Amniotic epithelial cell (primary cell): Measurements from ENCODE around the gene PNKP.
"Not testable (repeated sequence)": the region's sequence is repeated elsewhere in the genome, so short reads cannot be mapped to it uniquely, and the experiment has no call there.

ENCODE experiments used
- DNase-seq: peaks from one replicate; pipeline ENCODE4 v3.0.0-alpha.2; 2010; ENCODE audit warnings: low read depth

Gene PNKP

DNA sequence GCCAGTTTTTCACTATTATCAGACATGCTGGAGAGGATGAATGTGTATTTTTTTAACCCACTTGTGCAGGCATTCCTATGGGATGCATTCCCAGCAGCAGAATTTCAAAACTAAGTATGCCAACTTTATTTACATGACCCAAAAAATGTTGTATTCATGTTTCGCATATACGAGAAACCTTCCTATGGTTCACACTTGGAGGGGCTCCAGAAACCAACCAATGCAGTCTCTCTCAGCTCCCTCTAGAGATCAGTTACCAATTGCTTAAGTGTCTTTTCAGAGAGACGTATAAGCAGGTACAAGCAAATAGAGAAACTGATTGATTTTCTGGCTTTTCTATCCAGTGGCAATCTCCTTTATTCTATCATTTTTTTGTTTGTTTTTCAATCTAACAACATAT lies 22.0 kb downstream of the PNKP start:
- DNase-seq: no peak

DNA sequence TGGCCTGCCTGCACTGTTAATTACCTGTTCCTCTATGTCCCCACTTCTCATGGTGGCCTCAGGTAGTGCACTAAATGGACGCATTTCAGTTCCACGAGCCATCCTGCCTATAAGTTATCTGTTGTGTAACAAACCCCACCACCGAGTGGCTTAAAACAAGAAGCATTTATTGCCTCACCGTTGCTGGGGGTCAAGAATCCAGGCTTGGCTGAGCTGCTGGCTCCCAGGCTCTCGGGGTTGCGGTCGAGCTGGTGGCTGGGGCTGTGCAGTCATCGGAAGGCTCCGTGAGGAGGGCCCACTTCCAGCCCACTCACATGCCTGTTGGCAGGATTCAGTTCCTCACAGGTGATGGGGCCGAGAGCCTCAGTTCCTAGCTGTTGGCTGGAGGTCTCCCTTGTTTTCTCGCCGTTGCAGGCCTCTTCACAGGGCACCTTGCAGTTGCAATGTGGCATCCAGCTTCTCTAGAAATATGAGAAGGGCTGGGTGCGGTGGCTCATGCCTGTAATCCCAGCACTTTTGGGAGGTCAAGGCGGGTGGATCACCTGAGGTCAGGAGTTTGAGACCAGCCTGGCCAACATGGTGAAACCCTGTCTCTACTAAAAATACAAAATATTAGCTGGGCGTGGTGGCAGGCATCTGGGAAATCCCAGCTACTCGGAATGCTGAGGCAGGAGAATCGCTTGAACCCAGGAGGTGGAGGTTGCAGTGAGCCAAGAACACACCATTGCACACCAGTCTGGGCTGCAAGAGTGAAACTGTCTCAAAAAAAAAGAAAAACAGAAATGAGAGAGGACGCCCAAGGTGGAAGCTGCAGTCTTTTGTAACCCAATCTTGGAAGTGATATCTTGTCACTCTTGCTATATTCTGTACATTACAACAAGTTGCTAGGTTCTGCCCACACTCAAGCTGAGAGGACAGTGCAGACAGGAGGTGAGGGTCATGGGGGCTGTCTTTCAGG lies 23.0 kb downstream of the PNKP start:
- DNase-seq: peak; percentile 70

DNA sequence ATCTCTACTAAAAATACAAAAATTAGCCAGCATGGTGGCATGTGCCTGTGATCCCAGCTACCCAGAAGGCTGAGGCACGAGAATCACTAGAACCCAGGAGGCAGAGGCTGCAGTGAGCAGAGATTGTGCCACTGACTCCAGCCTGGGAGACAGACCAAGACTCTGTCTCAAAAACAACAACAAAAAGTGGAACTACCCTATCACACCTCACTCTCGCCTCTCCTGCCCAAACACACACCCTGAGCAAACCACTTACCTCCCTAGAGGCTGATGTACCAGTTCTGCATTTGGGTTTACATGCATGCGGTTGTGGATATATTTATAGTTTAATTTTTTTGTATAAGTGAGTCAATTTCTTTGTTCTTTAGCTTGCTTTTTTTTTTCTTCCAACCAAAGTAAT lies 24.1 kb downstream of the PNKP start:
- no peak for DNase-seq

DNA sequence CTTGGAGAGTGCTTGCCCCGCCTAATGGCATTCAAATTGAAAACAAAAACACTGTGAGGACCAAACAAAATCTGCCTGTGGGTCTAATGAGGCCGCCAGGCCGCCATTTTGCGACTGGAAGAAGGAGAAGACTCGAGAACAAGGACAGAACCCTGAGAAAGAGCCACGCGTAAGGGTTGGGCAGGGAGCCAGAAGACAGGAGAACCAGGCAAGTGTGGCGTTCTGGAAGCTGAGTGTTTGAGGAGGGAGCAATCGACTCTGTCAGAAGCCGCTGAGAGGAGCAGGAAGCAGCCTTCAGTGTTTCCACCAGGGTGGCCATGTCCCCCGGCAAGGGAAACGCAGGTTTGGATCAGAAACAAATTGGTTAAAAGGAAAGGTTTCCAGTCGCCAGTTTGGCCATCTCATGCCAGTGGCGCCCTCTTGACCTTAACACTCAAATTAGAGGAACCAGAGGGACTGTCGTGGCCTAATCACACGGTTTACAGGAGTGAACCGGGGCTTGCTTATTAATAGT lies 26.6 kb downstream of the PNKP start:
- no peak for DNase-seq

DNA sequence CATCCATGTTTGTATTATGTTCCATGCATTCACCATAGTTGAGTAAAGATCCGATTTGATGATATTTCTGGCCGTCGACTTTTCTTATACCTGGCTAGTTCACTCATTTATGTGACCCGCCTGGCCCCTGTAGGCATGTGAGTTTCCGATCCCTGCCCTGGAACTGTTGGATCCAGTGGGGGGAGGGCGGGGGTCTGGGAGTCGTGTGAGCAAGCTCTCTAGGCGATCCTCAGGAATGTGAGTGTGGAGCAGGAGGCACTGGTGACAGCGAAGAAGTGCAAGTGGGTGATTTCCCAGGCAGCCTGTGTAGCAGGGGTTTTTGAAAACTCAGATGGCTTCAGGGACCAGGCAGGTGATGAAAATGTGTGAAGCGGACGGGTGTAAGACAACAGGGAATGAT lies 27.1 kb downstream of the PNKP start:
- no peak for DNase-seq

DNA sequence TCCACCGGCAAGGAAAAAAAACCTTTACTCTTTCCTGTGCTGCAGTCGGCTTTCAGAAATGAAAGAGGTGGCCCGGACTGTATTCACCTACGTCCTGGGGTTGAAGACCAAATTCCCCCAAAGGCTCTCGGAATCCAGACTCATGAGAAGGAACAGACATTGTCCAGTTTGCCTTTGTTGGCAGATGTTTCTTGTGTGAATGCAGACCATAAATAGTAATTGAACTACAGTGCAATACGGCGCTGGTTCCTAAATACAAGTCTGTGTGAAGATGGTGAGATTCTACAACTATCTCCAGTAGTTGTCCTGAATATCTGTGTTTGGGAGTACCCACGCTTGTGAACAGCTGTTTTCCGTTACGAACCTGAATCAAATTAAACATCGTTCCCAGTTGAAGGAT lies 27.7 kb downstream of the PNKP start:
- DNase-seq: no peak

DNA sequence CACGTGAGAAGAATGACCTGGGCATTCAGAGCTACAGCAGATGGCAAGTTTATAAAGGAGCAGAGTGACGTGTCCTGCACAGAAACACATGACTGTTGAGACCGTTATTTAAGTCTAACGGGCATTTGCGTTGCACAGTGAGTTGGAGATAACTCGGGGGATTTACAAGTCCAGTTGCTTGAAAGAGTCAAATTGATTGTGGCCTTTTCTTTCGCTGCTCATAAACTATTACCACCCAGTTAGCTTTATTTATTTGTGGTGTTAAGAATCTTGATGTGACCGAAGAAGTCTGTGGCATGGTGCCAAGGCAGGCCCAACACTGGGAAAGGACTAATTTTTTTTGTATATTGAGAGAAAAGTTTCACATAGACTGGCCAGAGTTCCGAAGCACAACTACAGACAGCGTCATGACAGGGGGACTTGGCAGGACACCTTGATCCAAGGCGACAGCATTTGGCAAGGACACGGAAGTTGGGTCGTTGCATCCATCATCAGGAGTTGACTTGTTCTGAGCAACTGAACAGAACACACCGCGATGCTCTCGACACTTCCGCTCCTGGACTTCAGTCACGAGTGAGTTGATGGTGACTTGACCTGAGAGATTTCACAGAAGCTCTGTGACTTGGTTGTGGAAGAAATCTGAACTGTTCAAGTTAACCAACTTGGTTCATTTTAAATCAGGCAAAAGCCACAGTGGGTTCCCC lies 28.3 kb downstream of the PNKP start:
- no peak for DNase-seq

DNA sequence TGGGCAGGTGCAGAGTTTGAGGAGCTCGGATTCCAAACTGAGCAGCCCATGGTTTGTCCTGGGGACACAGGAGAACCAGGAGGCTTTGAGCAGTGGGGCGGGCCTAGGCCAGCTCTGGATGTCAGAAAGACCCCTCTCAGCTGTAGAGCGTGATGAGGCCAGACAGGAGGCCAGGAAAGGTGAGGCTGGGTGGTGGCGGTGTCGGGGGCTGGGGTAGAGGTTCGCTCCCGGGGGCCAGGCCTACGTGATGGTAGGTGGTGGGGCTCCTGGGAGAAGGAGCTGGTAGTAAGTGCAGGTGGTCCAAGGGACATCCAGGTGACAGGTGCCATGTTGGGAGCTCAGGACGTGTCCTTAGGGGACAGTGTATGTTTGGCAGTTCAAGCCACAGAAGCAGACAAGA lies 30.0 kb downstream of the PNKP start:
- DNase-seq: no peak

DNA sequence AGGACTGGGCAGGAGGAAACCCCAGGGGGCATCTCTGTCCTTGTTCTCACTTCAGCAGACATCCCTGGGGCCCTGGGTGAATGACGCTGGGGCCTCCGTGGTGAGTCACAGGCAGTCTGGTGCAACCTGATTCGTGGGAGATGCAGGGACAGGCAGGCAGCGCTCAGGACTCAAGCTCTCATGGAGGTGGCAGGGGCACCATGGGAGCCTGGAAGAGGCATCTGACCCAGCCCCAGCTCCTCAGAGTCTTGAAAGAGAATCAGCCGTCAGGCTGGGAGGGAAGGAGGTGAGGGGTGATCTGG lies 30.4 kb downstream of the PNKP start:
- peak; percentile 55 for DNase-seq

DNA sequence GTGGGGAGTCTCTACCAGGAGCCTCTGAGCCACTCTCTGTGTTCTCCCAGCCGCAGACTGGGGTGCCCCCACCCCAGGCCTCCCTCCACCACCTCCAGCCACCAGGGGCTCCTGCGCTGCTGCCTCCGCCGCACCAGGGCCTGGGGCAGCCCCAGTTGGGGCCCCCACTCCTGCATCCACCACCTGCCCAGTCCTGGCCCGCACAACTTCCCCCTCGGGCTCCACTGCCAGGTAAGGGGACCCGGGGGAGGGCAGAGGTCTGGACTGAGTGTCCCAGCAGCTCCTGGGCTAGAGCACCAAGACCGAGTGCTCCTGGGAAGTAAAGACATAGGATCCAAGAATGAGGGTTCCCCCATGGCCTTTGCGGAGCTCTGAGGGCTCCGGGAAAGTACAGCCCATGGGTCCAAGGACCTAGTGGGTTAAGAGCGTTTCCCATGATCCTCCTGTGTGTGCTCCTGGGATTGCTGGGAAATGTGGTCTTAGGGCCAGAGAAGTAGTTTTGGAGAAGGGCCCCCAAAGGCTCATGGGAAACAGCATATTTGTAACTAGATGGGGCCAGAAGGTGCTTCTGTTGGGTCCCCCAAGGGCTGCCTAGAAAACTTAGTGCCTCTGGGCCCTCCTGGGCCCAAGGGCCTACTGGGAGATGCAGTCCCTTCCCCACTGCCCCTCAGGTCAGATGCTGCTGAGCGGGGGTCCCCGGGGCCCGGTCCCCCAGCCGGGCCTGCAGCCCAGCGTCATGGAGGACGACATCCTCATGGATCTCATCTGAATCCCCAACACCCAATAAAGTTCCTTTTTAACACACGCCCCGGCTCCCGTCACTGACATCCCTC lies 31.0 kb downstream of the PNKP start:
- no peak for DNase-seq

DNA sequence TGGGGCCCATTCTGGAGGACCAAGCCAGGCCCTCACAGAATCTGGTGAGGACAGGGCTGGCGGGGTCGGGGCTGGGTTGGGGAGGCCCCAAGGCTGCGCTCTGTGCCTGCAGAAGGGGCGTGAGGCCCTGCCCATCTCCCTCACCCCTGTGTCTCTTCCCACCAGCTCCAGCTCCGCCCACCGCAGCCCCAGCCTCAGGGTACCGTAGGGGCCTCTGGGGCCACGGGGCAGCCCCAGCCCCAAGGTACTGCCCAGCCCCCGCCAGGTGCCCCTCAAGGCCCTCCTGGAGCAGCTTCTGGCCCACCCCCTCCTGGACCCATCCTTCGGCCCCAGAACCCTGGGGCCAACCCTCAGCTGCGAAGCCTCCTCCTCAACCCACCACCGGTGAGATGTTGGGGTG lies 31.8 kb downstream of the PNKP start:
- no peak for DNase-seq

DNA sequence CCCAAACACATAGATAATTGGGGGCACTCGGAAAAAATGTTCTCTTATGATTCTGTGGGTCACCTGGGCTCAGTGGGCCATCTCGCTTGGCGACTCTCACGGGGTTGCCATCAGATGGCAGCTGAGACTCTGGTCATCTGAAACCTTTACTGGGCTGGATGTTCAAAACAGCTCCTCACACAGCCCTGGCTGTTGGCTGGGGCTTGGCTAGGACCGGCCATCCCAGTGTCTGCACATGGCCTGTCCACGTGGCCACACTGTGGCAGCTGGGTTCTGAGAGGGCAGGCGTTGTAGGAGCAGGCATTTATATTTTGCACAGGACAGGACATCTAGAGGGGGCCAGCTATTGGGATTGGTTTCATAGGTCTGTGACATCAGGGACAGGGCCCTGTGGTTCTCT lies 33.8 kb downstream of the PNKP start:
- no peak for DNase-seq

DNA sequence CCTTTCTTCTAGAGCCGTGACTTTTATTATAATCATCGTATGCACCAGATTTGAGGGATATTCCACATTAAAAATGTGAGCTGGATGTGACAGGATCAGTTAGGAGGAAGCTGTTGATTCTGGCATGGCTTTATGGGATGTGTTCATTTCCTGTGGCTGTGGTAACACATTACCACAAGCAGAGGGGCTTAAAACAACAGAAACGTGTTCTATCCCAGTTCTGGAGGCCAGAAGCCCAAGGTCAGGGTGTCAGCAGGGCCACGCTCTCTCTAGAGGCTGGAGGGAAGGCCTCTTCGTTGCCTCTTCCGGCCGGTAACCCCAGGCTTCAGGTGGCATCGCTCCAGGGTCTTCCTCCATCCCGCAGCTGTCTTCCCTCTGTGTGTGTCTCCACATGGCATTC lies 34.8 kb downstream of the PNKP start:
- DNase-seq: no peak

DNA sequence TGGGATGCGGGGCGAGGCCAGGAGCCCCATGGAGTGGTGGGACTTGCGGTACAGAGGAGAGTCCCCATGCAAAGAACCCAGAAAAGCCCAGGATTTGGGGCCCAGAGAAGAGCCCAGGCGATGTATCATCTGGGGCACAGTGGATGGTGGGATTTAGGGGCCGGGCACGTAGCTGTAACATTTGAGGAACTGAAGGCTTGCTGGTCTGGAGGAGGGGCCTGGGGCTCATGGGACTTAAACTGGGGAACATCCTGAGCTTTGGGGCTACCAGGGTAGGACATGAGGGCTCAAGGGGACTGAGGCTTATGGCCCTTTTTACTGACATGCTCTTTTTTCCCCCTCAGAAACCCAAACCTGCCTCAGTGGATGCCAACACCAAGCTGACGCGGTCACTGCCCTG lies 35.8 kb downstream of the PNKP start:
- no peak for DNase-seq

DNA sequence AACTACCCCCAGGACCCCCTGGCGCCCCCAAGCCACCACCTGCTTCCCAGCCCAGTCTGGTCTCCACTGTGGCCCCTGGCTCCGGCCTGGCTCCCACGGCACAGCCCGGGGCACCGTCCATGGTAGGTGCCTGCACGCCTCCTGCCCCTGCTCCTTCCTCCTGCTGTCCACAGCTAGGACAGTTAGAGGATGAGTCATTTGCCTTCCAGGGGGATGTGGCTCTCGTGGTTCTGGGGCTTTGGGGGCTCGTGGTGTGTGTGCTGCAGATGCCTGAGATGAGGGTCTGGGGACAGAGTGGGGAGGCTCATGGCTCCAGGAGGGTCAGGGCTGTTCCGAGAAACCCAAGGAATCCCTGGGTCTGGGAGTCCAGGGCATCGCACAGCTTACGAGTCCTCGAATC lies 36.6 kb downstream of the PNKP start:
- DNase-seq: no peak

DNA sequence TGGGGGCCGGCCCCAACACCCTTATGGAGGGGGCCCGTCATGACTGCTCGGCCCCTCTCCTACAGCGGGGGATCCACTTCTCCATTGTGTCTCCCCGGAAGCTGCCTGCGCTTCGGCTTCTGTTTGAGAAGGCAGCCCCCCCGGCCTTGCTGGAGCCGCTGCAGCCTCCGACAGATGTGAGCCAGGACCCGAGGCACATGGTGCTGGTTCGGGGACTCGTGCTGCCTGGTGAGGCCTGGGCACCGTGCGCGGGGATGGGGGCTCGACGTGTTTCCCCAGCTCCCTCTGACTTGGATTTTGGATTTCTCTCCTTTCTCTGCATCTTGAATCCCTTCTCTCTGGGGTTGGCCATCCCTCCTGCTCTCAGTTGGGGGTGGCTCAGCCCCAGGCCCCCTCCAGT lies 37.7 kb downstream of the PNKP start:
- no peak for DNase-seq

DNA sequence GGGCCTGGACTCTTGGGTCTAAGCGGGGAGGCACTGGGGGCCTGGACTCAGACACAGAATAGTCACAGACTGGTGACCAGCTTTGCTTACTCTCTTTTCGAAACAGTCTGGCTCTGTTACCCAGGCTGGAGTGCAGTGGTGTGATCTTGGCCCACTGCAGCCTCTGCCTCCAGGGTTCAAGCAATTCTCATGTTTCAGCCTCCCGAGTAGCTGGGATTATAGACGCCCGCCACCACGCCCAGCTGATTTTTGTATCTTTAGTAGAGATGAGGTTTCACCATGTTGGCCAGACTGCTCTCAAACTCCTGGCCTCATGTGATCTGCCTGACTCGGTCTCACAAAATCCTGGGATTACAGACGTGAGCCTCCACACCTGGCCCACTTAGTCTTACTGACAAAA lies 38.2 kb downstream of the PNKP start:
- DNase-seq: no peak

DNA sequence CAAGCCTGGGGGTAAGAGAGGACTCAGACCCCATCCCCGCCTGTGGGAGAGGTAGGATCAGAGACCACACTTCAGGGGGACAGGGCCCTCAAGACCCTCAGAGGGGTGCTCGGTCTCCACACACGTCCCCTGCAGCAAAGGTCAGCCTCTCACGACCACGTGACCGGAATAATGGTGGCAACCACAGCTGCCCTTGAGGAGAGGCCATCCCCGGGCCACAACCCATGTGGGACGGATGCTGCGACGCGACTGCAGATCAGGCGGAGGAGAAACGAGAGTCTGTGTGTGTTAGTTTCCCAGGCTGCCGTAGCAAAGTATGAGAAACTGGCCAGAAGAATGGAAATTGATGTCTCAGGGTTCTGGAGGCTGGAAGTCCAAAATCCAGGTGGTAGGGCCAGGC lies 40.3 kb downstream of the PNKP start:
- DNase-seq: no peak

DNA sequence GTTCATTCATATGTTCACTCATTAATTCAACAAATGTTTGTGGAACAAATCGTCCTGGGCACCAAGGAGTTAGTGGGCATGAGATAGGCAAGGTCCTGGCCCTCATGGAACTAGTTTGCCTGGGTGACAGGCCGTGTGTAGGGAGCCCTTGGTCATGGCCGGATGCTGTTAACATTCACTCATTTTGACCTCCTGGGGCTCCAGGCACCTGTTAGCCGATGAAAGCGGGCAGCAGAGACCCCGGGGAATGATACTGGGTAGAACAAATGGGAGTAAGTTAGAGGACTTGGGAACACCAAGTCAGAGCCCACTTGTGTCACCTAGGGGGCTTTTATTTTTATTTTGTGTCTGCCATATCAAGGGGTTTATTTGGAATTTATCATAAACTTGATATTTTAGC lies 42.7 kb downstream of the PNKP start:
- no peak for DNase-seq

DNA sequence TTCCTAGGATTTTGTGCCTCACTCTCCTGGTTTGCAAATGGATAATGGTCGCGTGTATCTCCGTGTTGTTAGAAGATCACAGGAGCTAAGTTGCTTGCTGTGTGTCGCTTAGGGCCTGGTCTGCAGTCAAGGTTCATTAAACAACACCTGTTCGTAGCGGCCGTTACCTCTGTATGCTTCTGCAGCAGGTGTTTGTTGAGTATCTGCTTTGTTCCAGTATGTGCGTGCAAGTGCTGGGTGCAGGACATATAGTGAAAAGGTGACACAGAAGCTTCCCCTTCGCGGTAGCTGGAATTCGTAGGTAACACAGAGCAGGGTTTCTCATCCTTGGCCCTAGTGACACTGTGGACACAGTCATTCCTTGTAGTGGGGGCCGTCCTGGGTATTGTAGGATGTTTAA lies 43.9 kb downstream of the PNKP start:
- no peak for DNase-seq

DNA sequence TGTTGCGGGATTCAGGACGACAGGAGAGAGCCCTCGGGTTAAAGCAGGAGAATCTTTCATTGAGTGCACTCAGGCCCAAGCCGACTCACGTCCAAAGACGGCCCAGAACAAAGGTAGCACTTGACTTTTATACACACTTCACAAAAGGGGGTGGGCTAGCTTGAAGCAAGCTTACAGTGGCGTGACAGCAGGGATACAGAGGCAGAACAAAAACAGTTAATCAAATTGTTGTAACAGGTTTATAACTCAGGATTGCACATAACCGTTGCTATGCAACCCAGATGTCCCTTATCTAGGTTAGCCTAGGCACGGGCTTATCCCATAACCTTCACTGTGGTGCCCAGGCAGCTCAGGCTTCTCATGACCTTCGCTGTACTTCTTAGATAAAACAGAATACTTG lies 47.3 kb downstream of the PNKP start:
- DNase-seq: peak; percentile 97

DNA sequence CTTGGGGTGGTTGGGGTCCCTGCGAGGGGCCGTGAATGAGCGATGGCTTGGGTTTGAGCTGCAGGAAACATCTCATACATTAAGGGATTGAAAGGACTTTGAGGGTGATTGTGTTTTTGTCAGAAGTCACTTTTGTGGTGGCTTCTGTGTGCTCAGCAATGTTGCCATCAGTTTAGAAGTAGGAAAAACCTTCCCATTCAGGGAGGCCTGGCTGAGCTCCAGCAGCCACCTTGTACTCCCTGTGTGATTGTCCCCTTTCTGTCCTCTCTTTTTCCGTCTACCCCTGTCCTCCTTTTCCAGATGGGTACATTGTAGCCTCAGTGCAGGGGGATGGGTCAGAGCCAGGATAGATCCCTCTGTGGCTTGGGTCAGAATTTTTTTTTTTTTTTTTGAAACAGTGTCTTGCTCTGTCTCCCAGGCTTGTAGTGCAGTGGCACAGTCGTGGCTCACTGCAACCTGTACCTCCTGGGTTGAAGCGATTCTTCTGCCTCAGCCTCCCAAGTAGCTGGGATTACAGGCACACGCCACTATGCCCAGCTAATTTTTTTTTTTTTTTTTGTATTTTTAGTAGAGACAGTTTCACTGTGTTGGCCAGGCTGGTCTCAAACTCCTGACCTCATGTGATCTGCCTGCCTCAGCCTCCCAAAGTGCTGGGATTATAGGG lies 47.8 kb downstream of the PNKP start:
- DNase-seq: not testable (repeated sequence)
